DOHH2 (cell line): ENCODE data around the gene ATP5IF1.

Experiments used
- CTCF ChIP-seq: fragments of 200-600 bp; sonication (generic); IDR thresholded peaks from one replicate; pipeline ENCODE4 v1.5.1; 2014; ENCODE audit warnings: antibody characterized with exemption, mild to moderate bottlenecking, low read depth, low read length; ENCODE audit not compliant: poor library complexity, severe bottlenecking
- EZH2phosphoT487 ChIP-seq: fragments of 200-600 bp; sonication (generic); IDR thresholded peaks from 2 replicates; pipeline ENCODE4 v1.6.1; 2017; ENCODE audit warnings: borderline replicate concordance, mild to moderate bottlenecking, antibody characterized with exemption, low read length, moderate library complexity, mixed read lengths

GRCh38 chr1:28235755-28236655 lies at the start of gene ATP5IF1:
- TF ChIP-seq CTCF (no peak), EZH2phosphoT487 (no peak)
